Activated naive CD4-positive, alpha-beta T cell treated with anti-CD3 and anti-CD28 coated beads, Interleukin-2, amount 50 U/mL, for 16 hours (primary cell): ENCODE data around the gene THRAP3.
"Not testable (repeated sequence)": the region's sequence is repeated elsewhere in the genome, so short reads cannot be mapped to it uniquely, and the experiment has no call there.

Experiments used
- DNase-seq: peaks from one replicate; pipeline ENCODE4 v3.0.0-alpha.2; 2020

THRAP3 gene, protein sequence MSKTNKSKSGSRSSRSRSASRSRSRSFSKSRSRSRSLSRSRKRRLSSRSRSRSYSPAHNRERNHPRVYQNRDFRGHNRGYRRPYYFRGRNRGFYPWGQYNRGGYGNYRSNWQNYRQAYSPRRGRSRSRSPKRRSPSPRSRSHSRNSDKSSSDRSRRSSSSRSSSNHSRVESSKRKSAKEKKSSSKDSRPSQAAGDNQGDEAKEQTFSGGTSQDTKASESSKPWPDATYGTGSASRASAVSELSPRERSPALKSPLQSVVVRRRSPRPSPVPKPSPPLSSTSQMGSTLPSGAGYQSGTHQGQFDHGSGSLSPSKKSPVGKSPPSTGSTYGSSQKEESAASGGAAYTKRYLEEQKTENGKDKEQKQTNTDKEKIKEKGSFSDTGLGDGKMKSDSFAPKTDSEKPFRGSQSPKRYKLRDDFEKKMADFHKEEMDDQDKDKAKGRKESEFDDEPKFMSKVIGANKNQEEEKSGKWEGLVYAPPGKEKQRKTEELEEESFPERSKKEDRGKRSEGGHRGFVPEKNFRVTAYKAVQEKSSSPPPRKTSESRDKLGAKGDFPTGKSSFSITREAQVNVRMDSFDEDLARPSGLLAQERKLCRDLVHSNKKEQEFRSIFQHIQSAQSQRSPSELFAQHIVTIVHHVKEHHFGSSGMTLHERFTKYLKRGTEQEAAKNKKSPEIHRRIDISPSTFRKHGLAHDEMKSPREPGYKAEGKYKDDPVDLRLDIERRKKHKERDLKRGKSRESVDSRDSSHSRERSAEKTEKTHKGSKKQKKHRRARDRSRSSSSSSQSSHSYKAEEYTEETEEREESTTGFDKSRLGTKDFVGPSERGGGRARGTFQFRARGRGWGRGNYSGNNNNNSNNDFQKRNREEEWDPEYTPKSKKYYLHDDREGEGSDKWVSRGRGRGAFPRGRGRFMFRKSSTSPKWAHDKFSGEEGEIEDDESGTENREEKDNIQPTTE

DNA sequence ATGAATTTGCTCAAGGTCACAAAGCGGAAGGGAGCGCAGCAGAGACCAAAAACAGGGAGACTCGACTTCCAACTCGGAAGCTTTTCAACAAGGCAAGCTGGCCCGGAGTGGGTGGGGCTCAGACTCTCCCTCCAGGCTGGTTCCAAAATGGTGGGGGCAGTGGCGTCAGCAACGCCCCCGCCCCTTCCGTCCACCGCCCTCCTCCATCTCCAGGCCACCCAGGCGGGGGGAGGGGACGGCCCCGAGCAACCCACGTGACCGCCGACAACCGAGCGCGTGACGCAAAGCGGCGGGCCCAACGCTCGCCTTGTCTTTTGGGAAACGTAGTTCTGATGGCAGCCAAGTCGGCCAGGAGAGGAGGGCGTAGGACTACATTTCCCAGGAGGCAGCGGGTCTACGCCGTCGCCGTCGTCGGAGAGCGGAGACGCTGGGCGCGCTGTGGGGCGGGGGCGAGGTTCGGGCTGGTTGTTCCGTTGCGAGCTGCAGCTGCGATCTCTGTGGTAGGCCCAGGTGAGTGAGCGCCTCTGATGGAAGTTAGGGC, at the start of gene THRAP3:
THRAP3 (plus strand) TSS at position 448 of the 541 bp plus-strand sequence. CDS start 58,121 bp downstream, outside the sequence.
- peak; percentile 99 for DNase-seq

DNA sequence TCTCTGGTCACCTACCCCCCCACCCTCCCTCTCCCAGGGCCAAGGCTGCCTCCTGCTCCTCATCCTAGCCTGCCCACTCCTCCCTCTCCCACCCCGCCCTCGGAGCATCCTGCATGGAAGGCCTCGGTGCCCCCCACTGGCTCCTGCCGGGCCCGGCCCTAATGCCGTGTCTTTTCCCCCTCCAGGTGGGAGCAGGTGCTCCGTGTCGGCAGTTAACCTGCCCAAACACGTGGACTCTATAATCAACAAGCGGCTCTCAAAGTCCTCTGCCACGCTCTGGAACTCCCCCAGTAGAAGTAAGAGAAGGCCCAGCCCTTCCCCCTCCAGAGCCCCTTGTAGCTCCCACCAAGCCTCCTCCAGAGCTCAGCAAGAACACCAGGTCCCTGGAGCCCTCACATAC, 49.5 kb upstream of the THRAP3 start:
- DNase-seq, result no peak

DNA sequence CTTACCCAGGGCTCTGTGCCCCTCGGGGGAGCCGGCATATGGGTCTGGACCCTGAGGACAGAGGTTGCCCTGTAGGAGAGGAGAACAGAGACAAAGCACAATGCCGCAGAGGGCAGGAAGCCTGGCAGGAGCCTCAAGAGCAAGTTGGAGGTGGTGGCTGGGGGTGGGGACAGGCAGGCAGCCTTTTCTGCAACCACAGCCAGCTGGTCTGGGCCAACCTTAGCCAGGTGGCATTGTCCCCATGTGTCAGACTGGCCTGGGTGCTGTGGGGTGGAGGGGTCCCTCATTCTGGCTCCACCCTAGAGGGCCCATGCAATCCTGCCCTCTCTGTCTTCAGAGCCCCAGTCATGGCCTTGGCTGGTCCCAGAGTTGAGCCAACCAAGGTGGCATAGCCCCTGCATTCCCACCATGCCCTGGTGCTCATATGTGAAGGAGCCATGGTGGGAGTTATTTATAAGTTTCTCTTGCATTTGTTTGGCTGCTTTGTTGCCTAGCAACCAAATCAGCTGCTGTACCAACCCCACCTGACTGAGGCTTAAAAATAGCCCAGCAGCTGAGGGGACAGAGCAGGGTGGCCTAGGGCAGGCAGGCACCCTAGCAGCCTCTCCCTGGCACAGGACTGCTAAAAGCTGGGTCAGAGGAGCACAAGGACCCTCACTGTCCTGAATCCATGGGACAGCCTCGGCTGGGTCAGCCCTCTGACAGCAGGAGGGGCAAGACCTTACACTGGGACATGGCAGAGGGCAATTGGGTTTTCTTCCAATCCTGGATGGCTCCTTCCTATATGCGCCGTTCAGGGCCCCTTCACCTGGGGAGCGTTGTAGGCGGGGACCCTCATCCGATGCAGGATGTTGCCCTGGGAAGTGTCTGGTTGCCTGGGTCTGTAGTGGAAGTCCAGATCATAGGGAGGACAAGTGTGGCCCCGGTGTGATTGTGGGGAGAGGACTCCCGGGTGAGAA, 48.8 kb upstream of the THRAP3 start:
- DNase-seq, result no peak

DNA sequence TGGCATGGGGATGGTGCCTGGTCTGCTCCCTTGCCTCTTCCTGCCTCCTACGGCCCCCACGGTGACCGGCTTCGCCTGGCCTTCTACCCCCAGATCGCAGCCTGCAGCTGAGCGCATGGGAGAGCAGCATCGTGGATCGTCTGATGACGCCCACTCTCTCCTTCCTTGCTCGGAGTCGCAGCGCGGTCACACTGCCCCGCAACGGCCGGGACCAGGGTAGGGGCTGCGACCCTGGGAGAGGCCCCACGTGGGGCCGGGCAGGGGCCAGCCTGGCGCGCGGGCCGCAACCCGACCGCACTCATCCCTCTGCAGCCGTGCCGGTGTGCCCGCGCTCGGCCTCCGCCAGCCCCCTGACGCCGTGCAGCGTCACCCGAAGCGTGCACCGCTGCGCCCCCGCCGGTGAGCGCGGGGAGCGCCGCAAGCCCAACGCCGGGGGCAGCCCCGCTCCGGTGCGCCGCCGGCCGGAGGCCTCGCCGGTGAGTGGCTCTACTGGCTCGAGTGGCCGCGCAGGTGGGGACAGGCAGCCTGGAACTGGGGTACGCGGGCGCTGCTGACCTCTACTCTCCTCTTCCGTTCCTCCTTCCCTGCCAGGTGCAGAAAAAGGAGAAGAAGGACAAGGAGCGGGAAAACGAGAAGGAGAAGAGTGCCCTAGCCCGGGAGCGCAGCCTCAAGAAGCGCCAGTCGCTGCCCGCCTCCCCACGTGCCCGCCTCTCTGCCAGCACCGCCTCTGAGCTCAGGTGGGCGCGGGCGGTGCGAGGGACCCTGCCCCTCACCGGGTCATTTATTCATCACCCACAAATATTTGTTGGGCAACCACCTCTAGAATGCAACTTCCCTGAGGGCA, 47.9 kb upstream of the THRAP3 start:
- no peak for DNase-seq

DNA sequence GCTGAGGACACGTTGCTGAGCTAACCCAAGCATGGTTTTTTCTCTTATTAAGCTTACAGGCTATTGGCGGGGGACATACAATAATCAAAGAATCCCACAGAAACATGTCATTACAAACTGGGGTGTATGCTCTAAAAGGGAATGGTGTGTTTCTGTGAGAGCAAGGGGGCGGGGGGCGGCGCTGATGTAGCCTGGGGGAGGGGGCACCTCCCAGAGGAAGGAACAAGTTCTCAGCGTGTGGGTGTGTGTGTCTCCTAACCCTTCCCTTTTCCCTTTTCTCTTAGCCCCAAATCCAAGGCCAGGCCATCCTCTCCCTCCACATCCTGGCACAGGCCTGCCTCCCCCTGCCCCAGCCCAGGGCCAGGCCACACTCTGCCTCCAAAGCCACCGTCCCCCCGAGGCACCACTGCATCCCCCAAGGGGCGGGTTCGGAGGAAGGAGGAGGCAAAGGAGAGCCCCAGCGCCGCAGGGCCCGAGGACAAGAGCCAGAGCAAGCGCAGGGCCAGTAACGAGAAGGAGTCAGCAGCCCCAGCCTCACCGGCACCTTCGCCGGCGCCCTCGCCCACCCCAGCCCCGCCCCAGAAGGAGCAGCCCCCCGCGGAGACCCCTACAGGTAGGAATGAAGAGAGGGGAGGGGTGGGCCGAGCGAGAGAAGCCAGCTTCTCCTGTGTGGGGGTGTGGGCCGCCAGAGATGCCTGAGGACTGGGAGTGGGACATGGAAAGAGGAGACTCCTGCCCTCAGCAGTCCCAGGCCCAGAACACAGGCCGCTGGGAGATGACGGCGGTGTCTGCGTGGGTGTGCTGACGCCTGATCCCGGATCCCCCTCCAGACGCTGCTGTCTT, 46.4 kb upstream of the THRAP3 start:
- DNase-seq, result no peak

DNA sequence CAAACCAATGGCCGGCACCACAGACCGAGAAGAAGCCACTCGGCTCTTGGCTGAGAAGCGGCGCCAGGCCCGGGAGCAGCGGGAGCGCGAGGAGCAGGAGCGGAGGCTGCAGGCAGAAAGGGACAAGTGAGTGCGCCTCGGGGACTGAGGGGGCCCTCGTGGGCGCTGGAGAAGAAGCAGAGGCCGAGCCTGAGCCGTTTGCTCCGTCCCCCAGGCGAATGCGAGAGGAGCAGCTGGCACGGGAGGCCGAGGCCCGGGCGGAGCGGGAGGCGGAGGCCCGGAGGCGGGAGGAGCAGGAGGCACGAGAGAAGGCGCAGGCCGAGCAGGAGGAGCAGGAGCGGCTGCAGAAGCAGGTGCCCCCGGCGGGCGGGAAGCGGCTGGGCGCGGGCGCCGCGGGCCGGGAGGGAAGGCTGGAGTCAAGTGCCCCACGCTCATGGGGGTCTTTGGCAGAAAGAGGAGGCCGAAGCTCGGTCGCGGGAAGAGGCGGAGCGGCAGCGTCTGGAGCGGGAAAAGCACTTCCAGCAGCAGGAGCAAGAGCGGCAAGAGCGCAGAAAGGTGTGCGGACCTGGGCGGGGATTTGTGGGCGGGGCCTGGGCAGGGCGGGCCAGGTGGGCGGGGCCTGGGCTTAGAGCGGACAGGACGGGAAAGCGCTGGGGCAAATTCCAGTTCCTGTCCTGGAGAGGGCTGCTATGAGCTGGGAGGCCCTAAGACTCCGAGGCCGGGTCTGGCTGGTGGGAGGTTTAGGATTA, 45.6 kb upstream of the THRAP3 start:
- no peak for DNase-seq

DNA sequence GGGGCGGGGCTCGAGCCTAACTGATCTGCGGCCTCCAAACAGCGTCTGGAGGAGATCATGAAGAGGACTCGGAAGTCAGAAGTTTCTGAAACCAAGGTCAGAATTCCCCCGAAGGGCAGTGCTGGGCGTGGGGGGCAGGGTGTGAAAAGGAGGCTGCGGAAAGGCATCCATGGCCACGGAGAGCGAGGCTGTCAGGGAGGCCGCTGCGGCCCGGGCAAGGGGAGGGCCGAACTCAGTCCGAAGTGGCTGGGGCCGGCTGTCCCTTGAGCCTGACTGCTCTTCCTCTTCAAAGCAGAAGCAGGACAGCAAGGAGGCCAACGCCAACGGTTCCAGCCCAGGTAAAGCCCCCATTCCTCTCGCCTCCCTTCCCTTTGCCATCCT, 45.0 kb upstream of the THRAP3 start:
- DNase-seq, result no peak

DNA sequence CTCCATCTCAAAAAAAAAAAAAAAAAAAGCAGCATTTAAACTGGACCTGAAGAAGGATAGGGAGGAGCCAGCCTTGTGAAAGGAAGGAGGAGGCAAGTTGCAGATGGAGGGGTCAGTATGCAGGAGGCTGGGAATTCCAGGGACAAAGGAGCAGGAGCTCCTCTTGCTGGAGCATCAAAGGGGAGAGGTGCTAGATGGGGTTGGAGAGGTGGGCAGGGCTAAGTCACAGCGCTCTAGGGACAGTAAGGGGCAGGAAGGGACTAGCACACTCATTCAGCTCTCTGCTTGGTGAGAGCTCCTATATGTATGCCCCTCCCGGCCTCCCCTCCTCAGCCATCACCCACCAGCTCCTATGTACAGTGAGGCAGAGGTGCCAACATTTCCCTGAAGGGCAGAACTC, 41.5 kb upstream of the THRAP3 start:
- no peak for DNase-seq

DNA sequence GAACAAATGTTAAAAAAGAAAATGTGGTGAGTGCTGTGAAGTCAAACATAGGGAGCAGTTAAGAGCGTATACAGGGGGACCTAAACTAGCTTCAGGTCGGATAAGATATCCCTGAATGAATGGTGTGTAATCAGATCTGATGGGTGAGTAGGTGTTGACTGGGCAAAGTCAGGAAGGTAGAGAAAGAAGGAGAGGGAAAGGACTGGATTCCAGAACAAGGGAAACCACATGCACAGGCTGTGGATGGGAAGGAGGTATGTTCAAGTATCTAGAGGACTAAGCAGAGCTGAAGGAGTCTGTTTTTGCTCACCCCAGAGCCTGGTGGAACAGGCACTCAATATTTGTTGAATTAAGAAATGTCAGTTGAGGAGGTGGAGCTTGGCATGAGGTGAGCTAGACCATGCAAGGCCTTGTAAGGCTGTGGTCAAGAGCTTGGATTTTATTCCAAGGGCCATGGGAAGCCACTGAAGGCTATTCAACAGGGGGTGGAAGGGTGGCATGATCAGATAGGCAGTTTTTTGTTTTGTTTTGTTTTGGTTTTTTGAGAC, 40.9 kb upstream of the THRAP3 start:
- no peak for DNase-seq

DNA sequence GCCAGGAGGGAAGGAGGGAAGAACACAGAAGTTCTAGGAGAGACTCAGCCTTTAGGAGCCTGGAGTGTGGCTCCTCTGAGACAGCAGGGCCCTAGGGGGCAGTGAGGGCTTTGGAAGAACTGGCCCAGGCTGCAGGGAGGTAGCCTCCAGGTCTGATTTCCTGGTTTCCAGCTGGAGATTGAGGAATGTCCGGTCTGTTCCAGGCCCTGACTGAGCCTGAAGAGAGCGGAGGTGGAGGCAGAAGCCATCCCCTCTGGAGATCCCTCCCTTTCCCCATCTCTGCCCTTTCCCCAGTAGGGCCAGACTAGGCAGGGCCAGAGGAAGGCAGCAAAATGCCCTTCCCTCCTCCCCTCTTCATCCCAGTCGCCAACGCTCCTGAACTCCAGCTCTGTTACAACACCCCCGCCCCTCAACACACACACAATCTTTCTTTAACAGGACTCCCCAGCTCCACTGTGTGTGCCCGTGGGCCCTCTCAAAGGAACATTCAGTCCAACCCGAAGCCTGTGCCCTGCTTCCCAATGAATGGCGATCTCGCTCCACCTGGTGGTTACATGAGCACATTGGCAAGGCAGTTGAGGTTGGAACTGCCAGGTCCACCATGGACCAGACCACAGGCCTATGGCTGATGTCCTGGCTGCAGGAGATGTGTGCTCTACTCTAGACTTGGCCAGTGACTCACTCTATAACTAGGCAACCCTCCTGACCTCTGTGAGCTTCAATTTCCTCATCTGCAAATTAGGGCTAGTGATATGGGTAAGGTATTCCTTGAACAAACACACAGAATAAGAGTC, 36.2 kb upstream of the THRAP3 start:
- peak; percentile 77 for DNase-seq

DNA sequence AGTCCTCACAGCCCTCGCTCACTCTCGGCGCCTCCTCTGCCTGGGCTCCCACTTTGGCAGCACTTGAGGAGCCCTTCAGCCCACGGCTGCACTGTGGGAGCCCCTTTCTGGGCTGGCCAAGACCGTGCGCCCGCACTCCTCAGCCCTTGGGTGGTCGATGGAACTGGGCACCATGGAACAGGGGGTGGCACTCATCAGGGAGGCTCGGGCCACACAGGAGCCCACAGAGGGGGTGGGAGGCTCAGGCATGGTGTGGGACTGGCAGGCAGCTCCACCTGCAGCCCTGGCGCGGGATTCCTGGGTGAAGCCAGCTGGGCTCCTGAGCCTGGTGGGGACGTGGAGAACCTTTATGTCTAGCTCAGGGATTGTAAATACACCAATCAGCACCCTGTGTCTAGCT, 27.4 kb upstream of the THRAP3 start:
- DNase-seq, result not testable (repeated sequence)

DNA sequence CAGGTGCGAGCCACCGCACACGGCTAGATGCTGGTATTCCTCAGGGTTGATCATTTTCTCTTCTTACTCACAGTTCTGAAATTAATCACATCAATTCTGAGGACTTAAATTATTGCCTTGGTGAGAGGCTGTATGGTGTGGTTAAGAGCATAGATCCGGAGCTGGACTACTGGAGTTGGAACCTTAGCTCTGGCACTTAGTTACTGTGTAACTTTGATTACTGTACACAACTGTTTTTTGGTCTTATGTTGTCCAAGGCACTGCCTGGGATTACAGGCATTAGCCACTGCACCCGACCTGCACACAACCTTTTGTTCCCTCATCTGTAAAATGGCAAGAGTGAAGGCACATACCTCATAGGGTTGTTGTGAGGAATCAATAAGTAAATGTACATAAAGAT, 25.6 kb upstream of the THRAP3 start:
- DNase-seq, result no peak

DNA sequence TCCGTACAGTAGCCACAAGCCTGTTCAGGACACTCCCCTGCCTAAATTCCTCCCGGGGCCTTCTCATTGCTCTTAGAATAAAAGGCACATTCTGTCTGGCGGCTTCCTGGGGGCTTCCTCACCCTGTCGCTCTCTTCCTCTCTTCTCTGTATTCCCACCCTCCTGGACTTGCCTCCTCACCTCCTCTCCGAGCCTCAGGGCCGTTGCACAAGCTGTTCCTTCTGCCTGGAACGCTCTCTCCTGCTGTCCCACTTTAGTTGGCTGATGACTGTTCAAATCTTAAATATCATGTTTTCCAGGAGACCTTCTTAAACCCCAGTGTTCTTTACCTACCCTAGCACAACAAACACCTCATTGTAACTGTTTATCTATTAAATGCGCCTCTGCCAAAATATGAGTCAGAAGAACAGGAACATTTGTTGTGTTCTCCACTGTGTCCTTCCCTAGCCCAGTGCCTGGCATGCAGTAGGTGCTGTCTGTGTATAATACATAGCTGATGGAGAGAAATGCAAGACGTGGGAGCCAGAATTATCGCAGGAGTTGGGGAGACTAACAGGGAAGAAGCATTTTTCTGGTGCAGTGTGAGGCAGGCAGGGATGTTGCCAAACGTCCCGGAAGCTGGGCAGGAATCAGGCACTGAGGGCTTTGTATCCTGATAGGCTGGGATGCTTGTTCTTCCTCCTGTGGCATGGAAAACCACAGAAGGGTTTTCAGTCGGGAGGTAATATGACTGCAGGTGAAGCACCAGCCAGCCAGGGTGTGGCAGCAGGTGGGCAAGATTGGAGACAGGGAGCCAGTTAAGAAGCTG, 24.1 kb upstream of the THRAP3 start:
- no peak for DNase-seq

DNA sequence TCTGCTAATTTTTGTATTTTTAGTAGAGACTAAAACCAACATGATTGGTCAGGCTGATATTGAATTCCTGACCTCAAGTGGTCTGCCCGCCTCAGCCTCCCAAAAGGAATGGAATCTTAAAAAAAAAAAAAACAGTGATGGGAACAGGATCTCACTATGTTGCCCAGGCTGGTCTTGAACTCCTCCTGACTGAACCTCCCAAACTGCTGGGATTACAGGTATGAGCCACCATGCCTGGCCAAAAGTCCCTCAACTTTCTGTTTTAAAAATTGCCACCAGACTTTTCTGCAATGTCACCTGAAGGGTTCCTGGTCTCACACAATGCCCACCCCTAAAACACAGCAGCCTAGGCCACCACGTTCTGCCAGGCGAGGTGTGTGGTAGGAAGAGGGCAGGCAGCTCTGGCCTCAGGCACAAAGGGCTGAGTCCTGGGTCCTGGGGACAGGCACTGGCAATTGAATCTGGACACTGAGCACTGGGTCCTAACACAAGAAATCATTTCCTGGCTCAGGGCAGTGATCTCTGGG, 21.2 kb upstream of the THRAP3 start:
- DNase-seq, result no peak

DNA sequence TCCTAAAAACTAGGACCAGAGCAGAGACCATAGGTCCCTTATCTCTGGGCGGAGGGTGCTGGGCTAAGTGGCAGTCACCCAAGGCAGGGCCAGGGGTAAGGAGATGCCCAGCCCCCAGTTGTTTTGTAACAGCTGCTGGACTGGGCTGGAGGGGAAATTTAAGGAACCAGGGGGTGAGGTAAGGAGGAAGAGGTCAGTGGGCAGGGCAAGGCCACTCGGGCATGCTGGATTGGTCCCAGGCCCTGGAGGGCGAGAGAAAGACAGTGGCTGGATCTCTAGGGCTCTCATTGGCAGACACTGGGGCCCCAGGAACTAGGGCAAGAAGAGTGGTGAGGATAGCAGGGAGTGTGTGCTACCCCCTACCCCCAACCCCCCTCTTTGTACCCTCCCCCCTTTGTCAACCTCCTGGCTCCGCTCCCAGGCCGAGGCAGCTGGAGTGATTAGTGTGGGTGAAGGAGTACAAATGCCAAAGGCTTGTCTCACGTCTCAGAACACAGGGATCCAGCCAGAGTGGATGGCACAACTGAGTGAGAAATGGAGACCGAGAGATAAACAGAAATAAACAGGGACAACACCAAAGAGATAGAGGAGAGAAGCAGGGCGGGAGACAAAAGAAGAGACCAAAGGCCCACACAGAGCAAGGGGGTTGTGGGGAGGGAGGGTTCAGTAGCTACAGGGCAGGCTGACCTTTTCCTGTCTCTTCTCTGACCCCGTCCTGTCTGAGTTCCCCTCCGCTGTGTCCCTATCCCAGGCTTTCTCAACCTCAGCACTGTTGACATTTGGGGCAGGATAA, 20.5 kb upstream of the THRAP3 start:
- no peak for DNase-seq

DNA sequence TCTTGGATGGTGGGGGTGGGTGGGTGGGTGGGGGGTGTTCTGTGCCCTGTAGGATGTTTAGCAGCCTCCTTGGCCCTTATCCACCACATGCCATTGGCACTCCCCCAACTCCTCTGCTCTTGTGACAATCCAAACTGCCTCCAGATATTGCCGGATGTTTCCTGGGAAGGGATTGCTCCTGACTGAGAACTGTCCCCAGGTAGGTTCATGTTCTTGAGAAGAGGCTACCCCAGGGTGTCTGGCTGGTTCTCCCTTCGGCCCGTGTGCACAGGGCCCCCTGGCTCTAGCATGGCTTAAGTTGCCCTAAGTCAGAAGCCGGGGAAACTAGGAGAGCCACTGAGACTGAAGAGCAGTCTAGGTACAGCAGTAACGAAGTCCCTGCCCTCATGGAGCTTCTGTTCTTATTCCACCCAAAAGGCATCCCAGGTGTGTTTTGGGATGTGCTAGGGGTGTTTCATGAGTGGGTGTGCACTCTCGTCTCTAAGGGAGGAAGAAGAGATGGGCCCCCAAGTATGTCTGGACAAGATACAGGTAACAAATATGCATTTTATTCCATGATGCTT, 19.8 kb upstream of the THRAP3 start:
- DNase-seq, result no peak
